Ureter (tissue), 1 donor: ENCODE data around the gene TLK2. TPM values are rescaled to one million over a fixed set of nuclear protein-coding genes. Genes with fewer than 3 reads are reported as not detected.
"Not testable (repeated sequence)": the region's sequence is repeated elsewhere in the genome, so short reads cannot be mapped to it uniquely, and the experiment has no call there.

Experiments used
- DNase-seq: peaks from one replicate; pipeline ENCODE4 v3.0.0-alpha.2; 2020; ENCODE audit warnings: low spot score
- total RNA-seq: library from RNA; stranded (reverse); gene quantifications from one replicate; pipeline ENCODE4 v1.2.4, GENCODE V29; 2023
- donor health status: DM: yes; HTN: yes; CAD: no.

The TLK2 gene
- total RNA-seq, 1 donor from 2014 or later: 63.9 TPM

DNA sequence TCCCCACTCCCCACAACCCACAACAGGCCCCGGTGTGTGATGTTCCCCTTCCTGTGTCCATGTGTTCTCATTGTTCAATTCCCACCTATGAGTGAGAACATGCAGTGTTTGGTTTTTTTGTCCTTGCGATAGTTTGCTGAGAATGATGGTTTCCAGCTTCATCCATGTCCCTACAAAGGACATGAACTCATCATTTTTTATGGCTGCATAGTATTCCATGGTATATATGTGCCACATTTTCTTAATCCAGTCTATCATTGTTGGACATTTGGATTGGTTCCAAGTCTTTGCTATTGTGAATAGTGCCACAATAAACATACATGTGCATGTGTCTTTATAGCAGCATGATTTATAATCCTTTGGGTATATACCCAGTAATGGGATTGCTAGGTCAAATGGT, 82.3 kb downstream of the TLK2 start:
- DNase-seq: not testable (repeated sequence)

DNA sequence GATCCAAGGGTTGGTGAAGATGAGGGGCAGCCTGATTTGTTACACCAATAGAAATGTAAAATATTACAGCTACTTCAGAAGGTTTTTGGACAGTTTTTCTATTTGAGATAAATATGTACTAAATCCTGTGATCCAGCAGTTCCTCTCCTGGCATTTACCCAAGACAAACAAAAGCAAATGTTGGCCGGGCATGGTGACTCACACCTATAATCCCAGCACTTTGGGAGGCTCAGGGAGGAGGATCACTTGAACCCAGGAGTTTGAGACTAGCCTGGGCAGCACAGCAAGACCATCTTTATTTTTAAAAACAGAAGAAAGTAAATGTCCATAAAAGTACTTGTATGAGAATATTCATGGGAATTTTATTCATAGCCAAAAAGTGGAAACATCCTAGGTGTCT, 84.0 kb downstream of the TLK2 start:
- no peak for DNase-seq

DNA sequence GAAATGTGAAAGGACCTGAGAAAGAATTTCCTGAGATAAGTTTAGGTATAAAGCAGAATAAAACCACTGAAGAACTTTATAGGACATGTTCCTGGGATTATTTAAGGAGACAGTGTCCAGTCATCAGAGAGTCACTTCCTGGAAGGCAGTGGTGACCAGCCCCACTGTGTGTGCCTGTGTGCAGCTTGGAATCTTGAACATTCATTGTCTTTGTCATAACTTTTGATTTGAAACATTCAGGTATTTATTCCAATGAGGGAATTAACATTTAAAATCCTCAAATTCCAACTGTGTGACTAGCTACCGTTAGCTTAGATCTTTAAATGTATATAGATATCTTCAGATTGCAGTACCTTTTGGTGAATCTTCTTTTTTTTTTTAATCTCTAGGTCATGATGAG, 87.2 kb downstream of the TLK2 start:
- DNase-seq: no peak

DNA sequence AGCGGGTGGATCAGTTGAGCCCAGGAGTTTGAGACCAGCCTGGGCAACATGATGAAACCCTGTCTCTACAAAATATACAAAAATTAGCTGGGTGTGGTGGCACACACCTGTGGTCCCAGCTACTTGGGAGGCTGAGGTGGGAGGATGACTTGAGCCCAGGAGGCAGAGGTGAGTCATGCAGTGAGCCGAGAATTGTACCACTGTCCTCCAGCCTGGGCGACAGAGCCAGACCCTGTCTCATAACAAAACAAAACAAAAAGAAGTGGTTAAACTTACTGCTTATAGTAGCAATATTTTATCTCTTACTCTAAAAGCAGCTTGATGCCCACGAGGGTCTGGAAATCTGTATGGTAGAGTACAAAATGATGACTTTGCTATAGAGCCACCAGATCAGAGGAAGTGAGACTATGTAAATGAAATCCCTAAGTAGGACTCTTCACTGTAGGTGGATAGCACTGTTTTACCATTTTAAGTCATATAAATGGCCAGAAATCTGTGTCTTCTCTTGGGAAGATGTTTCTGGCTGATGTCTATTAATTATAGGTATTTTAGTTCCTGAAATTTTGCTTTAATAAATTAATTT, 88.5 kb downstream of the TLK2 start:
- no peak for DNase-seq

DNA sequence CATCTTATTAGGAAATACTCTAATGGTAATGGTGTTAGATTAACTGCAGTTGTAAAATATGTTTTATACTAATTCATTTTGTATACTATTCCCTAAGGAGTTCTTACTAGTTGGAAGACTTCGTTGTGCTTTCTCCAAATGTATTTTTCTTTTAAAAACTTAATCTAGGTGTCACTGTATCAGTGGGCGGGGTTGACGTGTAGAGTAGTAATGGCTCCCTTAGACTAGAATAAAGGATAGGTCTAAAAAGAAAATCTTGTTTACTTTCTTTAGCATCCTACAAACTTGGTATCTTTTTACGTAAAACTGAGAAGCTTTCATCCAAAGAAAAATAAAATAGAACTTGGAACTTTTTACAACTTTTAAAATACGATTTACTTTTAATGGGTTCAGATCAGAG, 93.9 kb downstream of the TLK2 start:
- no peak for DNase-seq

DNA sequence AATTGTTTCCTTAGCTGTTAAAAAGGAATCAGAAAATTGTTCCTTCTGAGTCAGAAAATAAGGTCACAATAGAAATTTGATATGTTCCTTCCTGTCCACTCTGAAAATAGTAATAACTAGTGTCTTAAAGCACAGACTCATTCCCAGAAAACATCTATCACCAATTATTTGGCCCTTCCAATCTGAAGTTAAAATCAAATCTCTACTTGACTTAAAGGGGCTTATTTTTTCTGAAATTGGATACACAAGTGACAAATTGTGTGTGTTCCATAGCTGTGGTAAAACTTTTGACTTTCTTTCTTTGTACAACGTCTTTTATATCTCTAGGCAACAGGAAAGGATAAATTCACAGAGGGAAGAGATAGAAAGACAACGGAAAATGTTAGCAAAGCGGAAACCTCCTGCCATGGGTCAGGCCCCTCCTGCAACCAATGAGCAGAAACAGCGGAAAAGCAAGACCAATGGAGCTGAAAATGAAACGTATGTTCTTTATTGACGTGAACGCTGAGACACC, 94.3 kb downstream of the TLK2 start:
- DNase-seq: no peak

DNA sequence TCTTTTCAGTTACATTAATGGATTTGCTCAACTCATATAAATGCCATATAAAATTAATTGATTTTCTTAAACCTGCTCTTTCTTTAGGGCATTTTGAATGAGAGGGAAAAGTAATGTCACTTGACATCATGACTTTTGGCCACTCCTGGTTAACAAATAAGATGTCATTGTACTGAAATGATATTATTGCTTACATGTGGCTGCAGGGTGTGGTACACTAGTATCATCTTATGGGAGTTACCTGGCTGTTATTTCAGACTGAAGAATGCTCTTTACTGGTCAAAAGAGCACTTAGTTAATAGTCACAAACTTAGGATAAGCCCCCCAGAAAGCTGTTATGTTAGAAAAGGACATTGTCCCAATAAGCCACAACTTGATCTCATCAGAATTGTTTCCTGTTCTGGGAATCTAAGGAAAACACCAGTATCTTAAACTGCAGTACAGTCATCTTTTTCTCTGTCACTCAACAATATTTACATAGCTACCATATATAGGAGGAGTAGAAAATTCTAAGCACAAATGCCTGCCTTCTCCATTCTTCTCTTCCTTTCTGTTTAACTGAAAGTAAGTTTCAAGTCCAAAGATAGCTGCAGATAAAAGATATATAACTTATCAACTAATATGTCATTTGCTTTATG, 95.0 kb downstream of the TLK2 start:
- DNase-seq: no peak

DNA sequence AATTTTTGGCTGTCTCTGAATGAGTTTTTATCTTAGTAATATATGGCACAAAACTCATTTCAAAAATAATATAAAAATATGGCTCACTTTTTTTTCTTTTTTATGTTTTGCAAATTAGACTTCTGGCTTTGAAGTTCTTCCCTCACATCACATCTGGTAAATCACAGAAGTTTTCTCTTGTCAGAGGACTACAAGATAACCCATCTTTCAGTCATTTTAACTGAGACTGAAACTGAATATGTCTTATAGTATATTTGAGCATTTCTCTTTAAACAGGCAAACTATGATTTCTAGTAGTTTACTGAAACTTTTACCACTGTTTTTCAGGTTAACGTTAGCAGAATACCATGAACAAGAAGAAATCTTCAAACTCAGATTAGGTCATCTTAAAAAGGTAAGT, 97.8 kb downstream of the TLK2 start:
- no peak for DNase-seq

DNA sequence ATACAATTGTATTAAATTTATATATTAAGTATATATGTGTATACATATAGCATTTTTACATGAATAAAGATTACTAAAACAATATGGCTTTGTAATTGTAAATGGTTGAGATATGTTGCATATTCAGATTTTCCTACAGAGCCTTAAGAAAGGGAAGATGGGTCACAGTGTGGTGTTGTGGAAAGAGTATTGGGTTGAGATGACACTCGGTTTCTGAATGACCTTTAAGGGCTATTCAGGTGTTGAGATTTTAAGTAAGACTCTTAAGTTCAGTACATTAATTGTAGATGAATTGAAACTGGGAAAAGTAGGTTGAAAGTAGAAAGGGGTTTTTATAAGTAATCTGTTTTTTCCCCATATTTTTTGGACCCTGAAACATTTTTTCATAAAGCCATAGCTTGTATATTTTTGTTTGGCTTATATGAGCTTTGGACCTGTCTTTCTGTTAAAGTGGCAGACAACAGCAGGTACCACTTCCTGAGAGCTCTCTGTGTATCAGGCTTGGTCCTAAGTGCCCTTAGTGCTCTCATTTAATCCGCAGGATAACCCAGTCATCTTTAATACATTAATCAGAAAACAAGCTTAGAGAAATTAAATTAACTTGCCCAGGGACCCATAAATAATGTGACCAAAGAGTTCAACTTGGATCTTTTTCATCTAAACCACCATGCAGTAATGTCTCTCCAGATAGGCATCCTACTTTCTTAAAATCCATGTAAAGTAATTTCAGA, 100.3 kb downstream of the TLK2 start:
- DNase-seq: no peak

DNA sequence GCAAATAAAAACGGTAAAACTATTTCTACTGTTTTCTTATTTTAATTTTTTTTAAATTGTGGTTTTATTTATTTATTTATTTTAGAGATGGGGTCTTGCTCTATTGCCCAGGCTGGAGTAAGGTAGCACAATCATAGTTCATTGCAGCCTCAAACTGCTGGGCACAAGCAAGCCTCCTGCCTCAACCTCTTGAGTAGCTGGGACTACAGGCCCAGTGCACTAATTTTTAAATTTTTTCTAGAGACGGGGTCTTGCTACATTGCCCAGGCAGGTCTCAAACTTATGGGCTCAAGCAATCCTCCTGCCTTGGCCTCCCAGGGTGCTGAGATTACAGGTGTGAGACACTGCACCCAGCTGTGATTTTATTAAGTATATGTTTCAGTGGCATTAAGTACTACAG, 102.3 kb downstream of the TLK2 start:
- DNase-seq: no peak

DNA sequence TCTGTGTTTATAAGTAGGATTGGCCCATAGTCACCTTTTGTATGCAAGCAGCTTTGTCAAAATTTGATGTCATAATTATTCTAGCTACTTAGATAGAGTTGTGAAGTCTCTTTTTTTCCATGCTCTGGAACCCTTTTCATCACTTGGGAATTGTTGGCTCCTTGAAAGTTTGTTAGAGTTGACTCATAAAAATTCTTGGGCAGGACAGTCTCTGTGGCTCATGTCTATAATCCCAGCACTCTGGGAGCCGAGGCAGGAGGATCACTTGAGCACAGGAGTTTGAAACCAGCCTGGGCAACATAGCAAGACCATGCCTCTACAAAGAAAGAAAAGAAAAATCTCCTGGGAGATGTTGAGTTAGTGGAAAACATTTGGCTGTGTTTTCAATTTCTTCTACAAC, 103.1 kb downstream of the TLK2 start:
- no peak for DNase-seq

DNA sequence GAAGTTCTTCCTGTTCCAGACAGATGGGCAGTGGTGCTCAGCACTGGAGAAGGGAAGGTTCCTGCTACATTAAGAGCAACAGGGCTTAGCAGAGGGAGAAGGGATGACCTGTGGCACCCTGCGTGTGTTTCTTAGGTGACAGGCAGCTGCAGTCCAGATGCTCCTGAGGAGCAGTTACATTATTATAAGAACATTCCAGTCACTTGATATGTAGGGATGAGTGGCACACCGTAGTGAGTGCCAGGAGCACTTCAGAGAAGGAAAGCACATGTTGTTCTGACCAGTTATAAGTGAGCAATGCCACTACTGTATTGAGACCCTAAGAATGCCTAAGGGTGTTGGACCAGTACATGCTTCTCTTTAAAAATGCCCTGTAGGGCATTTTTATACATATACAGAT, 108.9 kb downstream of the TLK2 start:
- DNase-seq: no peak

DNA sequence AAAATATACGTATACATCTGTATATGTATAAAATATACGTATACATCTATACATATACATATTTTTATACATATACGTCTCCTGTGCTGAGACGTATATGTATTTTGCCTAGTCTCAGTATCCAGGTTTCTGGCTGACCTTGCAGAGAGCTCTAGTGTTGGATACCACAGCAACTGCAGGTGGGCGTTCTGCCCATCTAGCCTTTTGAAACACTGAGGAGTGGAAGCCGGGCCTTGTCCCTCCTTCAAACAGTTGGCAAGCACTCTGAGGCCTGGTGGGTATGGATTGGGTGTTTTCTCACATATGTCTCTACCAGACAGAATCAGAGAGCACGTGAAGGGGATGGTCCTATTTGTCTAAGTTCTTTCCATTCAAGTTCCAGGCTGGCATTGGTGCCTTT, 109.5 kb downstream of the TLK2 start:
- no peak for DNase-seq

DNA sequence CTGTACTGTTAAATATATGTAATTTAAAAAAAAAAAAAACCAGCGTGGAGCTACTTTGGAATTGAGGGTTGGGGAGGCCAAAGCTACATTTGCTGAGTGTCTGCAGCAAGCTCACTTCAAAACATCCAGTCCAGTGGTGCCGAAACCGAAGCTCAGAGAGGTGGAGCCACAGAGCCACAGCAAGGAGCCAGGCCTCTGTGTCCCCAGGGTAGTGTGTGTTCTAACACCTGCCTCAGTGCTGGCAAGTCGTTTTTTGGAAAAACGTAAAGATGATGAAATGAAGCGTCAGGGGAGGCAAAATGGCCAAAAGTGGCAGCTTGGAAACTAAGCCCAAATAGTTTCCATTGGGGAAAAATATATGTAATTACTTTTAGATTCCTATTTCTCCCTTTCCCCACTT, 112.7 kb downstream of the TLK2 start:
- no peak for DNase-seq

DNA sequence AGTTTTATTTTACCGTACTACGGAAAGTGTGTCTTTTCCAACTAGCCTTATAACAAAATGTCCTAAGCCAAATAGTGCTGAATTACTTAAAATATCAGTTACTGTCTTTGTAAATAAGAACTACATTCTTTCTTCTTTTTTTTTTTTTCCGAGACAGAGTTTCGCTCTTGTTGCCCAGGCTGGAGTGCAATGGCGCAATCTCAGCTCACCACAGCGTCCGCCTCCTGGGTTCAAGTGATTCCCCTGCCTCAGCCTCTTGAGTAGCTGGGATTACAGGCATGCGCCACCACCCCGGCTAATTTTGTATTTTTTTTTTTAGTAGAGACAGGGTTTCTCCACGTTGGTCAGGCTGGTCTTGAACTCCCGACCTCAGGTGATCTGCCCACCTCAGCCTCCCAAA, 113.2 kb downstream of the TLK2 start:
- DNase-seq: not testable (repeated sequence)

DNA sequence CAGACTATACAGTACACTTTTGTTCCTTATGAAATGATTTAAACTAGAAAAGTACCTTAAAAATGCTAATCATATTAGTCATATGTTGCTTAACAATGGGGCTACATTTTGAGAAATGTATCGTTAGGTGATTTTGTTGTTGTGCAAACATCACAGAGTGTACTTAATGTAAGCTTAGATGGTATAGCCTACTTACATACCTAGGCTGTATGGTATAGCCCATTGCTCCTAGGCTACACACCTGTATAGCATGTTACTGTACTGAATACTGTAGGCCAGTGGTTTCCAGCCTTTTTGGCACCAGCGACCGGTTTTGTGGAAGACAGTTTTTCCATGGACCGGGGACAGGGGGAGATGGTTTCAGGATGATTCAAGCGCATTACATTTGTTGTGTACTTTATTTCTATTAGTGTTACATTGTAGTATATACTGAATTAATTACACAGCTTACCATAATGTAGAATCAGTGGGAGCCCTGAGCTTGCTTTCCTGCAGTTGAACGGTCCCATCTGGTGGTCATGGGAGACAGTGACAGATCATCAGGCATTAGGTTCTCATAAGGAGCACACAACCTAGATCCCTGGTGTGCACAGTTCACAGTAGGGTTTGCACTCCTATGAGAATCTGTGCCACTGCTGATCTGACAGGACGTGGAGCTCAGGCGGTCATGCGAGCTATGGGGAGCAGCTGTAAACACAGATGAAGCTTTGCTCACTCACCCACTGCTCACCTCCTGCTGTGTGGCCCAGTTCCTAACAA, 113.9 kb downstream of the TLK2 start:
- DNase-seq: no peak

DNA sequence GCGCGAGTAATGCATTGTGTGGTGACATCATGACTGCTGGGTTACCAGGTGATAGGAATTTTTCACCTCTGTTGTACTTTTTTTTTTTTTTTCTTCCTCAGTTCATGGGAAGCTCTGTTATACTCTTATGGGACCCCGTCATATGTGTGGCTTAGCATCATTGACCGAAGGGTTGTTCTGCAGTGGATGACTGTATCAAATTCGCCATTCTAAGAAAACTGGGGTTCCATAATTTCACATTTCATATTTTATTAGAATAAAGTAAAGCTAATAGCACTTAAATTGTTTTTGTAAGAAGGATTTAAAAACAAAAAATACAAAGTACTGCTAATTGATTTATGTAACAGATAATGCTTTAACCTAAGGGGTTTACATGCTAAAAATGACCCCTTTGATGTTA, 116.9 kb downstream of the TLK2 start:
- no peak for DNase-seq

DNA sequence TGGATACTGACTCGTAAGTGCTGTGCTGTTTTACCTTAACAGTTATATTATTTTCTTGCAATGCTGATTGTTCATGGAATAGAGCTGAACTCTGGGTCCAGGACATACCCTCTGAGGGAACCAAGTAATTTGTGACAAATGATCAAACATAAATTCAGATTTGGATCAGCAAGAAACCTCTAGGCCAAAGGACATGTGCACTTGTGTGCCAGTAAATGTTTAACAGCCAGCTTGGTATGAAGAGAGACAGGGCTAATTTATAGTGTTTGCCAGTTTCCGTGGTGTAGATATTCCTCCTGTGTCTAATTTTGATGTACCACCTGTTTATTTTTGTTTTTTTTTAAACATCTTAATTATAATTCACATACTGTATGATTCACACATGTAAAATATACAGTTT, 118.0 kb downstream of the TLK2 start:
- no peak for DNase-seq

DNA sequence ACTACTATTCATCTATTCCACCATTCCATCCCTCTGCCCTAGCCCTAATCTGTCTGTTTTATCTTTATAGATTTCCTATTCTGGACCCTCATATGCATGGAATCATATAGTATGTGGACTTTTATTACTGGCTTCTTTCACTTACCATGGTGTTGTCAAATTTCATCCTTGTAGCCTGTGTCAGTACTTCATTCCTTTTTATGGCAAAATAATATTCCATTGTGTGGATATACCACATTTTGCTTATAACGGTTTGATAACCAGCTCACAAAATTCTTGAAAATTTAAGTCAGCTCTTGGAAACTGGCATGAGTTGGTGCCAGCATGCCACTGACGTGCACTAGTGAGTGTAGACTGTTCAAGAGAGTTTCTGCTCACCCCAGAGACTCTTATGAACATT, 118.5 kb downstream of the TLK2 start:
- DNase-seq: no peak

DNA sequence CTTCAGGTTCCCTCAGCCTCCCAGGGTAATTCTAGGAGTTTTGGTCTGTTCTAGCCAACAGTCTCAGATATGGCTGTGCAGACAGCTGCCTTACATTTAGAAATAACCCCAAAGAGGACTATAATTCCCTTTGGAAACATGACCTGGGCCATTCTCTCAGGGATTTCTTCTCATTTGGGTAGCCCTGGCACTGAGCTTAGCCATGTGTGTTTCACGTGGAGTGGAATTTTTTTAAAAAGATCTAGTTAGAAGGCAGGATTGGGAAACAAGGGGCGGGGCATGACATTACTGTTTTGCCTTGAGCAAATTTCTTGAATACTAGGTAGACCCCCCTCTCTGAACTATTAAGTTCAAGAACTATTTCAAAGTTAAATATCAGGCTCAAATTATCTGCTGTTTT, 119.3 kb downstream of the TLK2 start:
- no peak for DNase-seq

DNA sequence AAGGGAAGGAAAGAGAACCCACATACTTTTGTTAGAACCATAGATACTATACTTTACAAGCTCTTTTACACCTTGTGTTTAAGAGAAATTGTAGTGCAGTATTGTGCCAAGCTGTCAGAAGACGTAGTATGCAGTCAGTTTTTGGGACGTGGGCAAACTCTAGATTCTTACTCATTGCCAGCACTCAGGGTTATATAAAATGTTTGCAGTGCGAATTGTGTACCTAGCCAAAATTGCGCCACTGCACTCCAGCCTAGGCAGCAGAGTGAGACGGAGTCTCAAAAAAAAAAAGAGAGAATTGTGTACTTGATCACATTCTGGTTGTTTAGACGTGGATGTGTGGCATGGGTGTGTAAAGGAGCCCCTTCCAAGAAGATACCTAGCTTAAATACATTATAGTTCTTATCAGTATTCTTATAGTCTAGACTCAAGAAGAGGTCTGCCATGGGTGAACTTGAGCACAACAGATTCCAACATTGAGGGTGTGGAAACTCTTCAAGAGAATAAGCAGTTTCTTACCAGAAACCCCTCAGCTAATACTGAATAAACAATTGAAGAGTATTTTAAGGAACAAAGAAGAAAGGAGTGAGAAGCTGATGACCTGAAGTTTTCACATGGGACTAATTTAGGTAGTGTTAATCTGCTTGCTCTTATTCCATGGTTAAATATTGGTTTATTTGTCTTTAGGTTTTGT, 121.5 kb downstream of the TLK2 start:
- no peak for DNase-seq

DNA sequence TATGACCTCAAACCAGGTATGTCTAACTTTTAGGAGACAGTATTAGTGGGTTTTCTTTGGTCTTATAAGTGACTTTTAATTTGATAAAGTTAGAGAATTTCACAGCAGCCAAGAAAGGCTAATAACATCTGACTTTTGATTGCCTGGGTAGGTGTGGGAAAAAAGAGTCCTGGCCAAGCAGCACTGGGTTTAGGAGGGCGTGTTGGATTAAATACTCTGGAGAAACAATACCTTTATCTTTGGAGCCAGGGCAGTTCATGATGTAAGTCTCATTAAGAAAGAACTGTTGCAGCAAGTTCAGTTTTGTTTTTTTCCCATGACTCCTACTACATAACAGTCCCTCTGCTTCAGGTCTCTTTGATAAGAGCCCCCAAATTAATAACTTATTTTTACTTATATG, 122.2 kb downstream of the TLK2 start:
- no peak for DNase-seq
